Endothelial cell of umbilical vein (primary cell): Measurements from ENCODE around the gene DEGS2. TPM values are rescaled to one million over a fixed set of nuclear protein-coding genes. Genes with fewer than 3 reads are reported as not detected.

Experiments used
- BruUV-seq: library from RNA; stranded (reverse); fragments of 400-500 nt; replicated peaks from 2 replicates; lab custom pipeline; 2021; lab: Mats Ljungman, UMichigan
- CTCF ChIA-PET: fragments of 300-600, 350-600 bp; sonication (Branson Sonifier 250); formaldehyde crosslinking; loops from one replicate; lab custom pipeline; 2021; ENCODE audit warnings: antibody characterized with exemption, inconsistent platforms; lab: Charles Lee
- POLR2A ChIA-PET: fragments of 300-600, 350-600 bp; sonication (Branson Sonifier 250); formaldehyde crosslinking; loops from one replicate; lab custom pipeline; 2021; ENCODE audit warnings: antibody characterized with exemption, inconsistent platforms; lab: Charles Lee
- DNase-seq: peaks from one replicate; pipeline ENCODE4 v3.0.0-alpha.2; 2011; ENCODE audit warnings: low read depth, low spot score
- FAIRE-seq: peaks from 2 replicates; lab custom pipeline; 2011; peaks lifted over from hg19 to GRCh38; lab: Jason Lieb, UNC
- H2AFZ ChIP-seq: 2 replicates; pipeline ENCODE4 v1.6.0; 2012; ENCODE audit warnings: low read depth, low read length, control low read depth, inconsistent platforms
- H3K27ac ChIP-seq: 2 replicates; pipeline ENCODE4 v1.5.1; 2011; ENCODE audit warnings: low read depth, mild to moderate bottlenecking, control low read depth, low read length, moderate library complexity; ENCODE audit not compliant: insufficient read depth
- H3K27me3 ChIP-seq, 2 experiments: 2 replicates each; pipeline versions ENCODE4 v1.6.0 to v1.6.1; 2011; ENCODE audit warnings: low read length in 2 of 2, mixed read lengths in 1 of 2; ENCODE audit not compliant: control insufficient read depth in 2 of 2, insufficient read depth in 2 of 2
- H3K36me3 ChIP-seq, 2 experiments: 2 replicates in 1 of 2; 3 replicates in 1 of 2; pipeline ENCODE4 v1.5.1; 2011; ENCODE audit warnings: low read length in 2 of 2, mild to moderate bottlenecking in 1 of 2, moderate library complexity in 1 of 2; ENCODE audit not compliant: control insufficient read depth in 2 of 2, insufficient read depth in 2 of 2; ENCODE audit errors: extremely low read depth in 1 of 2
- H3K4me1 ChIP-seq: 3 replicates; pipeline ENCODE4 v1.5.1; 2011; ENCODE audit warnings: mild to moderate bottlenecking, low read length; ENCODE audit not compliant: control insufficient read depth, insufficient read depth; ENCODE audit errors: extremely low read depth
- H3K4me2 ChIP-seq: 2 replicates; pipeline ENCODE4 v1.6.1; 2011; ENCODE audit warnings: low read length, control low read depth, mixed read lengths; ENCODE audit not compliant: insufficient read depth
- H3K4me3 ChIP-seq, 3 experiments: fragments of 200-600 bp in 1 of 3; sonication (generic), shearing (Covaris generic) in 1 of 3; replicated peaks in 1 of 3; 2 replicates each; pipeline ENCODE4 v1.5.1; 2011 to 2016; ENCODE audit warnings: control low read depth in 3 of 3, low read length in 3 of 3, mild to moderate bottlenecking in 2 of 3, inconsistent platforms in 1 of 3, low read depth in 1 of 3, moderate library complexity in 1 of 3; ENCODE audit not compliant: insufficient read depth in 1 of 3
- H3K79me2 ChIP-seq: 2 replicates; pipeline ENCODE4 v1.6.0; 2012; ENCODE audit warnings: low read length, inconsistent platforms; ENCODE audit not compliant: control insufficient read depth, insufficient read depth
- H3K9ac ChIP-seq: replicated peaks from 2 replicates; pipeline ENCODE3; 2011; ENCODE audit warnings: low read length, control low read depth; ENCODE audit not compliant: insufficient read depth; ENCODE audit errors: extremely low read depth
- H3K9me1 ChIP-seq: replicated peaks from 3 replicates; pipeline ENCODE4 v1.6.0; 2011; ENCODE audit warnings: mild to moderate bottlenecking, low read length; ENCODE audit not compliant: control insufficient read depth, insufficient read depth; ENCODE audit errors: extremely low read depth
- H3K9me3 ChIP-seq: replicated peaks from 2 replicates; pipeline ENCODE4 v1.5.1; 2012; ENCODE audit warnings: low read length, inconsistent platforms; ENCODE audit not compliant: control insufficient read depth, insufficient read depth
- H4K20me1 ChIP-seq: replicated peaks from 2 replicates; pipeline ENCODE3; 2011; ENCODE audit warnings: mild to moderate bottlenecking, low read length; ENCODE audit not compliant: control insufficient read depth, insufficient read depth; ENCODE audit errors: extremely low read depth
- EZH2 ChIP-seq: IDR thresholded peaks from 2 replicates; pipeline ENCODE4 v1.6.1; 2012; ENCODE audit warnings: borderline replicate concordance, low read depth, mild to moderate bottlenecking, moderate library complexity, low read length, inconsistent platforms; ENCODE audit not compliant: severe bottlenecking
- JUN ChIP-seq: IDR thresholded peaks from 2 replicates; pipeline ENCODE4 v1.6.1; 2011; ENCODE audit warnings: borderline replicate concordance, low read depth; ENCODE audit not compliant: insufficient read length, insufficient read depth
- MYC ChIP-seq: IDR thresholded peaks from one replicate; pipeline ENCODE4 v1.6.1; 2011; ENCODE audit warnings: mild to moderate bottlenecking, low read depth, low read length
- dilution Hi-C: fragments of 300-500 bp; cut with MboI; formaldehyde crosslinking; loops from one replicate; pipeline ENCODE4 v1.15.0; 2019; ENCODE audit warnings: low sequenced_read_pairs; ENCODE audit not compliant: extremely low pct_ligation_motif_present
- intact Hi-C: fragments of 100-400 bp; cut with micrococcal nuclease; formaldehyde crosslinking; loops from one replicate; pipeline ENCODE4 v1.10.0; 2022
- polyA plus RNA-seq, 4 experiments: library from polyadenylated mRNA; depleted of rRNA in 3 of 4; stranded (reverse) in 3 of 4; unstranded in 1 of 4; fragments of >200 nt; gene quantifications; 2 replicates each; pipeline versions ENCODE4 v1.2.1 to v1.2.3, GENCODE V29; 2011 to 2012; ENCODE audit warnings: missing spikeins in 1 of 4
- total RNA-seq: library from RNA; stranded (reverse); gene quantifications from 2 replicates; pipeline ENCODE4 v1.2.3, GENCODE V29; 2021
- TF ChIP-seq, protein P1 (sequence below), 2 donors: IDR thresholded peaks; 1 replicate in 1 of 2; 2 replicates in 1 of 2; pipeline ENCODE4 v1.5.1; 2011; ENCODE audit warnings: low read length in 2 of 2, mild to moderate bottlenecking in 2 of 2, moderate library complexity in 2 of 2, control low read depth in 1 of 2, inconsistent platforms in 1 of 2, low read depth in 1 of 2; ENCODE audit not compliant: insufficient read depth in 1 of 2; ENCODE audit errors: extremely low read depth in 1 of 2

DEGS2 gene
- total and polyA plus RNA-seq, 2 donors (not counting 3 experiments of a cell fraction or from before 2014, with no cell fraction given), result 0.06 TPM; not detected in 1

DNA sequence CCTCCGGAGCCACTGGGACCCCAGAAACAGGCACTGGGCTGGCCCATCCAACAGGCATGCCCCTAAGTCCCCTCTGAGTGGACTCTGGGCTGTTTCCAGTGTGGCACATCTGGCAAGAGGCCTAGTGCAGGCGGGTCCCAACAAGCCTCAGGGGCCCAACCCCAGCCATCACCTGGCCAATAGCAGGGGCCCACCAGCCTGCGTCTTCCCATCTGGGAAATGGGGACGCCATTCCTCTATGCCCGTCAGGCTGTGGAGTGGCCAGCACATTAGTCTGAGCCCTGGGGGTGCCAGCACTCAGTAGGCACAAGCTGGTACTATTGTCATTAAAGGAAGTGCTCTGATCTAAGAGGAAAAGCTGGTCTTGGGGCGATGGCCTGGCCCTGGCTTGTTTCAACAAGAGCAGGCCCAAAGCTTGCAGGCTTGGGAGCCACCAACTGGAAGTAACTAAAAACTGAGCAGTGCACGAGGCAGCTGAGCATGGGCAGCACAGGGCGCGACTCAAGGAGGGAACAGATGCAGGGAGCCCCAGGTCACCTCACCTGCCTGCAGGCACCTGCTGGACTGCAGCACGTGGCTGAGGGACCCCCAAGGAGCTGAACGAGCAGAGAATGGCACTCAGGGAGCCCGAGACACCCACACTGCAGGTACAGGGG, 8.4 kb downstream of the DEGS2 start:
- H4K20me1 ChIP-seq, result no peaks in the 10 kb centered on the region
- no peak for FAIRE-seq
- no peak overlapping the region for H3K9ac ChIP-seq
- no peak overlapping the region for H2AFZ ChIP-seq
- H3K4me3 ChIP-seq, result no peak overlapping the region
- dilution Hi-C loops, result no loop called here
- H3K4me1 ChIP-seq, result no peaks in the 10 kb centered on the region
- no peaks in the 10 kb centered on the region for H3K27me3 ChIP-seq
- H3K79me2 ChIP-seq, result no peaks in the 10 kb centered on the region
- no peak overlapping the region for H3K4me2 ChIP-seq
- H3K9me3 ChIP-seq, result no peaks in the 10 kb centered on the region
- no TSS peak for BruUV-seq
- H3K9me1 ChIP-seq, result no peaks in the 10 kb centered on the region
- no peak for TF ChIP-seq MYC
- TF ChIP-seq EZH2, result no peak
- TF ChIP-seq, protein P1, sequence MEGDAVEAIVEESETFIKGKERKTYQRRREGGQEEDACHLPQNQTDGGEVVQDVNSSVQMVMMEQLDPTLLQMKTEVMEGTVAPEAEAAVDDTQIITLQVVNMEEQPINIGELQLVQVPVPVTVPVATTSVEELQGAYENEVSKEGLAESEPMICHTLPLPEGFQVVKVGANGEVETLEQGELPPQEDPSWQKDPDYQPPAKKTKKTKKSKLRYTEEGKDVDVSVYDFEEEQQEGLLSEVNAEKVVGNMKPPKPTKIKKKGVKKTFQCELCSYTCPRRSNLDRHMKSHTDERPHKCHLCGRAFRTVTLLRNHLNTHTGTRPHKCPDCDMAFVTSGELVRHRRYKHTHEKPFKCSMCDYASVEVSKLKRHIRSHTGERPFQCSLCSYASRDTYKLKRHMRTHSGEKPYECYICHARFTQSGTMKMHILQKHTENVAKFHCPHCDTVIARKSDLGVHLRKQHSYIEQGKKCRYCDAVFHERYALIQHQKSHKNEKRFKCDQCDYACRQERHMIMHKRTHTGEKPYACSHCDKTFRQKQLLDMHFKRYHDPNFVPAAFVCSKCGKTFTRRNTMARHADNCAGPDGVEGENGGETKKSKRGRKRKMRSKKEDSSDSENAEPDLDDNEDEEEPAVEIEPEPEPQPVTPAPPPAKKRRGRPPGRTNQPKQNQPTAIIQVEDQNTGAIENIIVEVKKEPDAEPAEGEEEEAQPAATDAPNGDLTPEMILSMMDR (IDR thresholded peaks at IDR 0.05; ENCODE audit: extremely low read depth in 1 of 2, insufficient read depth in 1 of 2, low read depth in 1 of 2, low read length in 2 of 2), result no peak
- no peak for TF ChIP-seq JUN
- ChIA-PET CTCF (interaction anchor here (2.0 to 3.7 kb wide), 2 partner anchors 9 to 10 kb away, joined by 6 to 19 read pairs; no protein-coding TSS in a partner anchor), POLR2A (no interaction called here)
- intact Hi-C loops, result no loop called here
- H3K36me3 ChIP-seq, result no peaks in the 10 kb centered on the region
- H3K27ac ChIP-seq, result no peak overlapping the region
- no peak for DNase-seq
